ENCODE results near the gene PCDHGB1.

- TF ChIP-seq CTCF (IDR thresholded peaks at IDR 0.05) = no peak
- TF ChIP-seq POLR2A (IDR thresholded peaks at IDR 0.05) = no peak
Measured at GRCh38 chr5:141389153-141390042, 39.5 kb downstream of the PCDHGB1 start.

Measured in esophagus squamous epithelium (tissue), 4 donors.